Erythroblast (primary cell): ENCODE data around the gene TRDMT1.

ENCODE experiments used
- GATA1 ChIP-seq: IDR thresholded peaks from 2 replicates; pipeline ENCODE4 v1.6.1; 2011; ENCODE audit warnings: low read depth, mild to moderate bottlenecking, control low read depth, low read length, moderate library complexity
- POLR2A ChIP-seq: IDR thresholded peaks from 2 replicates; pipeline ENCODE4 v1.6.1; 2011; ENCODE audit warnings: mild to moderate bottlenecking, low read length

DNA sequence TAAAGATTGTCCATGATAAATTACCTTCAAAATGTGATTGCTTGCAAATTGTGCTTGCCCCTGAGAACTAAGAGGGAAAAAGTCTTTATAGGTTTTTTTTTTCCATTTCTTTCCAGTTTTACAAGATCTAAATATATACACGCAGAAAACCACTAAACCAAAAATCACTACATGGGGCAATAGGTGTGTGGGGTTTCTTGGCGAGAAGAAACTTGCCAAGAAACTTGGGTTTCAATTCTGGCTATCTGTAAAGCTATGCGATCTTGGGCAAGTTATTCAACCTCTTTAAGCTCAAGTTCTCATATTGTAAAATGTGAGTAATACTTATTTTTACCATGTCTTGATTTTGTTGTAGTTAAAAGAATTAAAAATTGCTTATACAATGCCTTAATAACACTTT lies 88.9 kb downstream of the TRDMT1 start:
- TF ChIP-seq POLR2A (no peak), GATA1 (no peak)
